Neuronal stem cell (in vitro differentiated cells): Measurements from ENCODE around the gene IFITM1.

Experiments used
- DNase-seq: peaks from one replicate; pipeline ENCODE4 v3.0.0-alpha.2; 2013; ENCODE audit warnings: low spot score
- H2AFZ ChIP-seq: one replicate; pipeline ENCODE4 v1.6.1; 2013; ENCODE audit warnings: mild to moderate bottlenecking, low read length, inconsistent platforms
- H2AK5ac ChIP-seq: 2 replicates; pipeline ENCODE4 v1.6.1; 2013; ENCODE audit warnings: low read depth, mild to moderate bottlenecking, inconsistent platforms, low read length, moderate library complexity, mixed read lengths
- H2BK120ac ChIP-seq: 2 replicates; pipeline ENCODE4 v1.6.1; 2013; ENCODE audit warnings: low read depth, mild to moderate bottlenecking, inconsistent platforms, low read length, moderate library complexity, mixed read lengths
- H2BK12ac ChIP-seq: one replicate; pipeline ENCODE4 v1.6.1; 2013; ENCODE audit warnings: low read length, inconsistent platforms
- H2BK15ac ChIP-seq: 2 replicates; pipeline ENCODE4 v1.6.1; 2013; ENCODE audit warnings: mild to moderate bottlenecking, low read length, inconsistent platforms, mixed read lengths
- H2BK5ac ChIP-seq: one replicate; pipeline ENCODE4 v1.6.1; 2013; ENCODE audit warnings: inconsistent platforms, mild to moderate bottlenecking, low read length, moderate library complexity
- H3K14ac ChIP-seq: one replicate; pipeline ENCODE4 v1.6.1; 2013; ENCODE audit warnings: low read length, inconsistent platforms
- H3K18ac ChIP-seq: 2 replicates; pipeline ENCODE4 v1.6.1; 2013; ENCODE audit warnings: low read length, inconsistent platforms
- H3K23ac ChIP-seq: 2 replicates; pipeline ENCODE4 v1.6.1; 2013; ENCODE audit warnings: low read depth, mild to moderate bottlenecking, mixed read lengths, low read length, inconsistent platforms; ENCODE audit not compliant: poor library complexity
- H3K27ac ChIP-seq: replicated peaks from 3 replicates; pipeline ENCODE4 v1.5.1; 2013; ENCODE audit warnings: low read length, inconsistent platforms
- H3K27me3 ChIP-seq, 3 experiments: 2 replicates each; pipeline ENCODE4 v1.6.1; 2013; ENCODE audit warnings: low read length in 3 of 3, mild to moderate bottlenecking in 2 of 3, inconsistent platforms in 1 of 3, low read depth in 1 of 3, mixed read lengths in 1 of 3, moderate library complexity in 1 of 3; ENCODE audit not compliant: control insufficient read depth in 3 of 3, insufficient read depth in 3 of 3
- H3K36me3 ChIP-seq, 2 donors: replicated peaks in 1 of 2; 2 replicates each; pipeline ENCODE4 v1.6.1; 2013; ENCODE audit warnings: low read length in 2 of 2; ENCODE audit not compliant: control insufficient read depth in 2 of 2, insufficient read depth in 2 of 2
- H3K4ac ChIP-seq: 2 replicates; pipeline ENCODE4 v1.6.1; 2013; ENCODE audit warnings: inconsistent platforms, mild to moderate bottlenecking, low read length, moderate library complexity
- H3K4me1 ChIP-seq, 2 donors: 1 replicate in 1 of 2; 2 replicates in 1 of 2; pipeline ENCODE4 v1.6.1; 2013; ENCODE audit warnings: low read length in 2 of 2, low read depth in 1 of 2; ENCODE audit not compliant: control insufficient read depth in 2 of 2, insufficient read depth in 1 of 2
- H3K4me2 ChIP-seq: one replicate; pipeline ENCODE4 v1.6.1; 2013; ENCODE audit warnings: mild to moderate bottlenecking, low read length, inconsistent platforms; ENCODE audit not compliant: insufficient read depth, poor library complexity, severe bottlenecking
- H3K4me3 ChIP-seq, 2 donors: 2 replicates each; pipeline ENCODE4 v1.5.1; 2013; ENCODE audit warnings: low read length in 2 of 2, mild to moderate bottlenecking in 2 of 2, inconsistent platforms in 1 of 2, moderate library complexity in 1 of 2
- H3K79me1 ChIP-seq: one replicate; pipeline ENCODE4 v1.6.1; 2013; ENCODE audit warnings: low read depth, mild to moderate bottlenecking, inconsistent platforms, low read length, moderate library complexity
- H3K9ac ChIP-seq: one replicate; pipeline ENCODE4 v1.6.1; 2013; ENCODE audit warnings: mild to moderate bottlenecking, low read depth, low read length, inconsistent platforms; ENCODE audit not compliant: poor library complexity
- H3K9me3 ChIP-seq, 2 donors: replicated peaks in 1 of 2; 2 replicates each; pipeline versions ENCODE3 to v1.6.1; 2013; ENCODE audit warnings: low read length in 2 of 2, mild to moderate bottlenecking in 2 of 2, inconsistent platforms in 1 of 2, low read depth in 1 of 2, mixed read lengths in 1 of 2, moderate library complexity in 1 of 2; ENCODE audit not compliant: control insufficient read depth in 2 of 2, insufficient read depth in 1 of 2
- H4K8ac ChIP-seq: one replicate; pipeline ENCODE4 v1.6.1; 2013; ENCODE audit warnings: low read depth, mild to moderate bottlenecking, inconsistent platforms, low read length, moderate library complexity
- H4K91ac ChIP-seq: one replicate; pipeline ENCODE4 v1.6.1; 2013; ENCODE audit warnings: low read length, low read depth, mild to moderate bottlenecking, inconsistent platforms; ENCODE audit not compliant: poor library complexity
- WGBS, 2 donors: extraction: QIAGEN DNeasy Blood & Tissue Kit; methylation state at CpG; one replicate each; pipeline ENCODE4 v1.1.7; 2013; ENCODE audit warnings: missing lambda C conversion rate in 2 of 2, mixed read lengths in 1 of 2; ENCODE audit not compliant: insufficient read length in 2 of 2, insufficient replicate concordance in 1 of 2; ENCODE audit errors: extremely low coverage in 2 of 2; 5-methylcytosine and 5-hydroxymethylcytosine counted together

Gene IFITM1

DNA sequence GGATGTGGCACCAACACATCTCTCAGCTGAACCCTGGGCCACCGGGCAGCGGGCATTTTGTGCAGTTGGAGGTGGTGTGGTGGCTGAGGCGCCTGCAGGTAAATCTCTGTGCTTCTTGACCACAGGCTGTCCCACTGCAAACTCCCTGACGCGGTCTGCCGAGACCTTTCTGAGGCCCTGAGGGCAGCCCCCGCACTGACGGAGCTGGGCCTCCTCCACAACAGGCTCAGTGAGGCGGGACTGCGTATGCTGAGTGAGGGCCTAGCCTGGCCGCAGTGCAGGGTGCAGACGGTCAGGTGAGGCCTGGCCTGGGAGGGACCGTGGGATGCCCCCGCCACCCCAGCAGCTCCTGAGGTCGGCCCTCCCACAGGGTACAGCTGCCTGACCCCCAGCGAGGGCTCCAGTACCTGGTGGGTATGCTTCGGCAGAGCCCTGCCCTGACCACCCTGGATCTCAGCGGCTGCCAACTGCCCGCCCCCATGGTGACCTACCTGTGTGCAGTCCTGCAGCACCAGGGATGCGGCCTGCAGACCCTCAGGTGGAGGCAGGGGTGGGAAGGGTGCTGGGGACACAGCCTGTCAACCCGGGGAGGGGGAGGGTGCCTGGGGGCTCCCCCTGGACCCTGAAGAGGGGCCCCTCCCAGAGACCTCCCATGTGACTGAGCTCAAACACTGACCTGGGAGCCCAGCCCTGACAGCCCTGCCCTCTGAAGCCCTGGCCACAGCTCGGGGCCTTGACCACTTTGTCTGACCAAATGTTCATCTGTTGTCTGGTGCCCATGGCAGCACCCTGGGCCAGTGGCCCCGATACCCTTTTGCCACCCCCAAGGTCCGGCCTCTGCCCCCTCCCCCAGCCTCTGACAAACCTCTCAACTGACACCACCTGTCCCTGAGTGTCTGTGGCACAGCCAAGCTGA lies 29.5 kb upstream of the IFITM1 start:
- H4K91ac ChIP-seq = no peak overlapping the region
- no CpG with 5 or more reads among the region's 24 CpGs for WGBS, 2 donors
- H3K27me3 ChIP-seq = peaks cover 0 to 14% (median 0%) of the 10 kb centered on the region in 3 experiments
- H2BK120ac ChIP-seq = peak overlapping the region; percentile 17
- peaks cover 0 to 3% of the 10 kb centered on the region in 2 donors for H3K9me3 ChIP-seq
- H4K8ac ChIP-seq = no peak overlapping the region
- no peaks in the 10 kb centered on the region for H3K36me3 ChIP-seq
- peak overlapping the region; percentile 84 for H2BK12ac ChIP-seq
- peak overlapping the region; percentile 39 for H3K9ac ChIP-seq
- peak overlapping the region; percentile 86 for H3K18ac ChIP-seq
- H2BK15ac ChIP-seq = peak overlapping the region; percentile 99
- no peak overlapping the region for H3K4me3 ChIP-seq
- peaks cover 14 to 23% of the 10 kb centered on the region in 2 donors for H3K4me1 ChIP-seq
- no peak overlapping the region for H3K23ac ChIP-seq
- H3K4me2 ChIP-seq = no peak overlapping the region
- no peak overlapping the region for H3K4ac ChIP-seq
- DNase-seq = no peak
- no peak overlapping the region for H3K27ac ChIP-seq
- peak overlapping the region; percentile 88 for H2AK5ac ChIP-seq
- H2BK5ac ChIP-seq = peak overlapping the region; percentile 43
- H3K79me1 ChIP-seq = peaks cover 2% of the 10 kb centered on the region
- peak overlapping the region; percentile 15 for H2AFZ ChIP-seq
- no peak overlapping the region for H3K14ac ChIP-seq

DNA sequence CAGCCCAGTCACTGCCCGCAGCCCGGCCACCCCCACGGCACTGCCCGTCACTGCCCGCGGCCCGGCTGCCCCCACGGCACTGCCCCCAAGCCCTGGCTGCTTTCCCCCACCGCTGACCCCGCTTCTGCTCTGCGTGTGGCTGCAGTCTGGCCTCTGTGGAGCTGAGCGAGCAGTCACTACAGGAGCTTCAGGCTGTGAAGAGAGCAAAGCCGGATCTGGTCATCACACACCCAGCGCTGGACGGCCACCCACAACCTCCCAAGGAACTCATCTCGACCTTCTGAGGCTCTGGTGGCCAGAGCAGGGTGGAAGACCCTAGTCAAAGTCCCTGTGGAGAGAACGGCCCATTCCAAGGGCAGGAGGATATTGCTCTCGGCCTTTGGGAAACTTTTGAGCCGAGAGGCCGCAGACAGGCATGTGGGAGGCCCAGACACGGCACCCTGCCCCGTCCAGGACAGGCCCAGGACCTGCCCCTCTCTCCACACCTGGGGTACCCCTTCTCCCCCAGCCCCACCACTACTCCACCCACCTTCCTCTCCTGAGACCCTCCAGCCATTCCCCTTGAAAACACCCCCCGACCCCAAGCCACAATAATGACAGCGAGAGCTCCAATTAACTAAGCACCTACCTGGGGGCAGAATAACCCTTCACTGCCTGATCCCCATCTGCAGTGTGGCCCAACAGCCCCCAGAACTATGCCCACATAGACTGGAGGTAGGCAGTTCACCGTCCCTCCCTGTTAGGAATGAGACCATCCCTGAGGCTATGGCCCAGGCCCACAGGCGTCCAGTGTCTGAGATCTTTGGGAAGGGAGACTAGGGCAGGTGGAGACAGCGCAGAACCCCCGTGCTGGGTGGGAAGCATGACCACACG lies 28.6 kb upstream of the IFITM1 start:
- Histone ChIP-seq H3K4me3 (no peak overlapping the region), H2AK5ac (peak overlapping the region; percentile 88), H2BK12ac (peak overlapping the region; percentile 84), H3K18ac (peak overlapping the region; percentile 35), H3K79me1 (peaks cover 7% of the 10 kb centered on the region), H2BK5ac (peak overlapping the region; percentile 43), H3K27me3 (peaks cover 0 to 14% (median 0%) of the 10 kb centered on the region in 3 experiments), H2BK15ac (peak overlapping the region; percentile 99), H2AFZ (no peak overlapping the region), H3K4ac (peak overlapping the region; percentile 84), H3K4me1 (peaks cover 20 to 29% of the 10 kb centered on the region in 2 donors), H4K91ac (no peak overlapping the region), H2BK120ac (no peak overlapping the region), H3K9ac (no peak overlapping the region), H3K36me3 (no peaks in the 10 kb centered on the region), H3K23ac (peak overlapping the region; percentile 29), H4K8ac (no peak overlapping the region), H3K4me2 (no peak overlapping the region), H3K27ac (no peak overlapping the region), H3K9me3 (peaks cover 0 to 3% of the 10 kb centered on the region in 2 donors), H3K14ac (no peak overlapping the region)
- DNase-seq = no peak
- no CpG with 5 or more reads among the region's 29 CpGs for WGBS, 2 donors

DNA sequence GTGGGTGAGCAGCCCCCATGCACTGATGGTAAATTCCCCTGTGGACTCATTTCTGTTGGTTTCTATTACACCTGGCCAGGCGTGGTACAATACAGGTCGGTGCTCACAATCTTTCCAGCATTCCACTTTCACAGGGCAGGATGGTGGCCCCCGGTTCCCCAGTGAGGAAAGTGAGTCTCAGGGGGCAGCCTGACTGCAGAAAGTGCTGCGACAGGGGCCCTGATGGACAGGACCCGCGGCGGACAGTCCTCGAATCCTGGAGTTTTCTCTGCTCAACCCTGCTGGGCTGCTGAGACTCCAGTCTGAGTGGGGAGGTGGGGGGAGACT lies 28.0 kb upstream of the IFITM1 start:
- Histone ChIP-seq H2BK5ac (no peak overlapping the region), H3K4ac (no peak overlapping the region), H3K79me1 (peaks cover 7% of the 10 kb centered on the region), H2BK120ac (no peak overlapping the region), H3K36me3 (peaks cover under 1 to 3% of the 10 kb centered on the region in 2 donors), H3K9me3 (peaks cover 0 to under 1% of the 10 kb centered on the region in 2 donors), H3K18ac (no peak overlapping the region), H3K27ac (no peak overlapping the region), H4K8ac (no peak overlapping the region), H3K23ac (peak overlapping the region; percentile 57), H2AK5ac (no peak overlapping the region), H2BK12ac (no peak overlapping the region), H3K14ac (no peak overlapping the region), H3K4me2 (no peak overlapping the region), H3K4me1 (peaks cover 20 to 29% of the 10 kb centered on the region in 2 donors), H3K27me3 (peaks cover 0 to 14% (median 0%) of the 10 kb centered on the region in 3 experiments), H3K4me3 (no peak overlapping the region), H3K9ac (no peak overlapping the region), H2BK15ac (no peak overlapping the region), H4K91ac (no peak overlapping the region), H2AFZ (no peak overlapping the region)
- WGBS, 2 donors = no CpG with 5 or more reads among the region's 8 CpGs
- no peak for DNase-seq
